PFSK-1 (cell line): ENCODE measurements around the gene RER1.

Experiments used
- TAF1 ChIP-seq: IDR thresholded peaks from 2 replicates; pipeline ENCODE4 v1.6.1; 2012; ENCODE audit warnings: low read length, control low read depth, borderline replicate concordance; ENCODE audit not compliant: insufficient read depth
- TF ChIP-seq, protein P1 (sequence below), 2 experiments: IDR thresholded peaks; 2 replicates each; pipeline versions ENCODE4 v1.6.1 to v1.8.0; 2011 to 2012; ENCODE audit warnings: low read depth in 2 of 2, low read length in 2 of 2, control low read depth in 1 of 2, inconsistent platforms in 1 of 2, mild to moderate bottlenecking in 1 of 2, moderate library complexity in 1 of 2; ENCODE audit not compliant: insufficient read depth in 1 of 2

DNA sequence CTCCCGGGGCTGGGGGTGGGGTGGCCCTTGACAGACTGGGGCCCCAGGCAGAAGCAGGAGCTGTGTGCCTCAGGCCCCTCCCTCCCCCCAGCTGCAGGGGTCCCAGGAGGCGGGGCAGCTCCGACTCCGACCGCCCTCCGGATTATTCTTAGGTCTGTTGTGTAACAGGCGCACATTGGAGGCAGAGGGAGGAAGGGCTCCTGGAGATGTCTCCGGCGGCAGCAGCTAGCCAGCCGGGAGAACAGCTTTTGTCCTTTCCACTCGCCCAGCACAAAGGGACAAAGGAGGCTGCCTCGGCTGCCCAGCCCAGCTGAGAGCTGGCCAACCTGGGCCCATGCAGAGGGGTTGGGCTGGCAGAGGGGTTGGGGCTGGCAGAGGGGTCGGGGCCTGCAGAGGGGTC lies 54.8 kb downstream of the RER1 start:
- TF ChIP-seq, protein P1, sequence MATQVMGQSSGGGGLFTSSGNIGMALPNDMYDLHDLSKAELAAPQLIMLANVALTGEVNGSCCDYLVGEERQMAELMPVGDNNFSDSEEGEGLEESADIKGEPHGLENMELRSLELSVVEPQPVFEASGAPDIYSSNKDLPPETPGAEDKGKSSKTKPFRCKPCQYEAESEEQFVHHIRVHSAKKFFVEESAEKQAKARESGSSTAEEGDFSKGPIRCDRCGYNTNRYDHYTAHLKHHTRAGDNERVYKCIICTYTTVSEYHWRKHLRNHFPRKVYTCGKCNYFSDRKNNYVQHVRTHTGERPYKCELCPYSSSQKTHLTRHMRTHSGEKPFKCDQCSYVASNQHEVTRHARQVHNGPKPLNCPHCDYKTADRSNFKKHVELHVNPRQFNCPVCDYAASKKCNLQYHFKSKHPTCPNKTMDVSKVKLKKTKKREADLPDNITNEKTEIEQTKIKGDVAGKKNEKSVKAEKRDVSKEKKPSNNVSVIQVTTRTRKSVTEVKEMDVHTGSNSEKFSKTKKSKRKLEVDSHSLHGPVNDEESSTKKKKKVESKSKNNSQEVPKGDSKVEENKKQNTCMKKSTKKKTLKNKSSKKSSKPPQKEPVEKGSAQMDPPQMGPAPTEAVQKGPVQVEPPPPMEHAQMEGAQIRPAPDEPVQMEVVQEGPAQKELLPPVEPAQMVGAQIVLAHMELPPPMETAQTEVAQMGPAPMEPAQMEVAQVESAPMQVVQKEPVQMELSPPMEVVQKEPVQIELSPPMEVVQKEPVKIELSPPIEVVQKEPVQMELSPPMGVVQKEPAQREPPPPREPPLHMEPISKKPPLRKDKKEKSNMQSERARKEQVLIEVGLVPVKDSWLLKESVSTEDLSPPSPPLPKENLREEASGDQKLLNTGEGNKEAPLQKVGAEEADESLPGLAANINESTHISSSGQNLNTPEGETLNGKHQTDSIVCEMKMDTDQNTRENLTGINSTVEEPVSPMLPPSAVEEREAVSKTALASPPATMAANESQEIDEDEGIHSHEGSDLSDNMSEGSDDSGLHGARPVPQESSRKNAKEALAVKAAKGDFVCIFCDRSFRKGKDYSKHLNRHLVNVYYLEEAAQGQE (IDR thresholded peaks at IDR 0.05; ENCODE audit: insufficient read depth in 1 of 2, low read depth in 2 of 2, low read length in 2 of 2) = no peak
- TF ChIP-seq TAF1 = no peak
